ENCODE data around the gene AKR1B15. TPM values are rescaled to one million over a fixed set of nuclear protein-coding genes. Genes with fewer than 3 reads are reported as not detected.
A peak's percentile ranks its signal among the peaks of the same experiment; 100 is the strongest.

AKR1B15 gene
- total RNA-seq, 1 experiment from 2014 or later = not detected

DNA sequence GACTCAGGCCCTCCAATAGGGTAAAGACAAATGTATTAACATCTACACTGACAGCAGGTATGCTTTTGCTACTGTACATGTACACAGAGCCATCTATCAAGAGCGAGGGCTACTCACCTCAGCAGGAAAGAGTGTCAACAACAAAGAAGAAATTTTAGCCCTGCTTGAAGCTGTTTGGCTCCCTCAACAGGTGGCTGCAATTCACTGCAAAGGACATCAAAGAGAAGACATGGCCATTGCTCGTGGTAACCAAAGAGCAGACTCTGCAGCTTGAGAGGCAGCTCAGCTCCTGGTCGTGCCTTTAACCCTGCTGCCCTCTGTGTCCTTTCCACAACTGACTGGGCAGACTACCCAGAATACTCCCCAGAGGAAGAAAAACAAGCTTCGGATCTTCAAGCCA lies 5.1 kb downstream of the AKR1B15 start:
- no peak overlapping the region for H3K27ac ChIP-seq (ENCODE audit: low read depth, low read length, poor library complexity, severe bottlenecking)
- H3K36me3 ChIP-seq (ENCODE audit: insufficient read depth, low read length, poor library complexity, severe bottlenecking) = no peaks in the 10 kb centered on the region
- no peak for DNase-seq (ENCODE audit: low spot score)
- H3K27me3 ChIP-seq (replicated peaks; ENCODE audit: insufficient read depth, low read depth, low read length, poor library complexity) = peaks cover 5% of the 10 kb centered on the region
- no peak for TF ChIP-seq EZH2 (IDR thresholded peaks at IDR 0.05; ENCODE audit: borderline replicate concordance, low read depth, low read length, poor library complexity, severe bottlenecking)
- TF ChIP-seq, protein P1, sequence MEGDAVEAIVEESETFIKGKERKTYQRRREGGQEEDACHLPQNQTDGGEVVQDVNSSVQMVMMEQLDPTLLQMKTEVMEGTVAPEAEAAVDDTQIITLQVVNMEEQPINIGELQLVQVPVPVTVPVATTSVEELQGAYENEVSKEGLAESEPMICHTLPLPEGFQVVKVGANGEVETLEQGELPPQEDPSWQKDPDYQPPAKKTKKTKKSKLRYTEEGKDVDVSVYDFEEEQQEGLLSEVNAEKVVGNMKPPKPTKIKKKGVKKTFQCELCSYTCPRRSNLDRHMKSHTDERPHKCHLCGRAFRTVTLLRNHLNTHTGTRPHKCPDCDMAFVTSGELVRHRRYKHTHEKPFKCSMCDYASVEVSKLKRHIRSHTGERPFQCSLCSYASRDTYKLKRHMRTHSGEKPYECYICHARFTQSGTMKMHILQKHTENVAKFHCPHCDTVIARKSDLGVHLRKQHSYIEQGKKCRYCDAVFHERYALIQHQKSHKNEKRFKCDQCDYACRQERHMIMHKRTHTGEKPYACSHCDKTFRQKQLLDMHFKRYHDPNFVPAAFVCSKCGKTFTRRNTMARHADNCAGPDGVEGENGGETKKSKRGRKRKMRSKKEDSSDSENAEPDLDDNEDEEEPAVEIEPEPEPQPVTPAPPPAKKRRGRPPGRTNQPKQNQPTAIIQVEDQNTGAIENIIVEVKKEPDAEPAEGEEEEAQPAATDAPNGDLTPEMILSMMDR (conservative IDR thresholded peaks at IDR 0.05; ENCODE audit: low read depth, low read length) = peak; percentile 37; the same call in 1 of the 2 replicates
- H3K4me1 ChIP-seq (ENCODE audit: insufficient read depth, low read length, poor library complexity, severe bottlenecking) = no peaks in the 10 kb centered on the region
- no peaks in the 10 kb centered on the region for H3K9me3 ChIP-seq (ENCODE audit: low read depth, low read length, poor library complexity, severe bottlenecking)
- intact Hi-C loops (cut with micrococcal nuclease; ENCODE audit: unreplicated experiment) = no loop called here
- BruUV-seq (replicated peaks) = no TSS peak
- POLR2A ChIA-PET (ENCODE audit: low non-redundant PET) = no interaction called here
- CTCF ChIA-PET = no interaction called here
- H3K4me3 ChIP-seq (ENCODE audit: low read depth, low read length, poor library complexity, severe bottlenecking) = no peak overlapping the region

DNA sequence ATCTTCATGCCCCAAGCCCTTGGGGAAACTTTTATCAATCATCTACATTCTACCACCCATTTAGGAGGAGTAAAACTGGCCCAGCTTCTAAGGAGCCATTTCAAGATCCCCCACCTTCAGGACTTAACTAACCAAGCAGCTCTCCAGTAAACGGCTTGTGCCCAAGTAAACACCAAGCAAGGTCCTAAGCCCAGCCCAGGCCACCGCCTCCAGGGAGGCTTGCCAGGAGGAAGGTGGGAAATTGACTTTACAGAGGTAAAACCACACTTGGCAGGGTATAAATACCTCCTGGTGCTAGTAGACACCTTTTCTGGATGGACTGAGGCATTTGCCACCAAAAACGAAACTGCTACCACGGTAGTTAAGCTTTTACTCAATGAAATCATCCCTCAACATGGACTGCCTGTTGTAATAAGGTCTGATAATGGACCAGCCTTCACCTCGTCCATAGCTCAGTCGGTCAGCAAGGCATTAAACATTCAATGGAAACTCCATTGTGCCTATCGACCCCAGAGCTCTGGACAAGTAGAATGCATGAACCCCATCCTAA lies 5.6 kb downstream of the AKR1B15 start:
- BruUV-seq (replicated peaks) = no TSS peak
- Histone ChIP-seq H3K4me3 (ENCODE audit: low read depth, low read length, poor library complexity, severe bottlenecking) (no peak overlapping the region), H3K4me1 (ENCODE audit: insufficient read depth, low read length, poor library complexity, severe bottlenecking) (no peaks in the 10 kb centered on the region), H3K27ac (ENCODE audit: low read depth, low read length, poor library complexity, severe bottlenecking) (no peak overlapping the region), H3K9me3 (ENCODE audit: low read depth, low read length, poor library complexity, severe bottlenecking) (no peaks in the 10 kb centered on the region), H3K27me3 (replicated peaks; ENCODE audit: insufficient read depth, low read depth, low read length, poor library complexity) (peaks cover 5% of the 10 kb centered on the region), H3K36me3 (ENCODE audit: insufficient read depth, low read length, poor library complexity, severe bottlenecking) (no peaks in the 10 kb centered on the region)
- no peak for DNase-seq (ENCODE audit: low spot score)
- CTCF ChIA-PET = no interaction called here
- TF ChIP-seq, protein P1 (conservative IDR thresholded peaks at IDR 0.05; ENCODE audit: low read depth, low read length) = no peak
- no peak for TF ChIP-seq EZH2 (IDR thresholded peaks at IDR 0.05; ENCODE audit: borderline replicate concordance, low read depth, low read length, poor library complexity, severe bottlenecking)
- intact Hi-C loops (cut with micrococcal nuclease; ENCODE audit: unreplicated experiment) = no loop called here
- POLR2A ChIA-PET (ENCODE audit: low non-redundant PET) = no interaction called here

DNA sequence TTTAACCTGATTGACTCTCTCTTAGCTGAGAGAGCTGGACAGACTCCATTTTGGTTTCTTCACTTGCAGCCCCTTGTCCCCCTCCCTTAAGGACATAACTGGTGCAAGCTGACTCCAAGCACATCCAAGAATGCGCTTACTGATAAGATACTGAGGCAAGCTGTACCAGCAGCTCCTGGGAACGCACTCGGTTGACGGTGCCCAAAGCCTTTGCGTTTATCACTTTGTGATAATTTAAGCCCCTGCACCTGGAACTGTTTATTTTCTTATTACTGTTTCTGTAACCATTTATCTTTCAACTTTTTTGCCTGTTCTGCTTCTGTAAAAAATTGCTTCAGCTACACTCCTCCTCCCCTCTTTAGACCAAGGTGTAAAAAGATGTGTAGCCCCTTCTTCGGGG lies 8.5 kb downstream of the AKR1B15 start:
- no peak for DNase-seq (ENCODE audit: low spot score)
- Histone ChIP-seq H3K36me3 (ENCODE audit: insufficient read depth, low read length, poor library complexity, severe bottlenecking) (no peaks in the 10 kb centered on the region), H3K4me1 (ENCODE audit: insufficient read depth, low read length, poor library complexity, severe bottlenecking) (no peaks in the 10 kb centered on the region), H3K27ac (ENCODE audit: low read depth, low read length, poor library complexity, severe bottlenecking) (no peak overlapping the region), H3K4me3 (ENCODE audit: low read depth, low read length, poor library complexity, severe bottlenecking) (no peak overlapping the region), H3K9me3 (ENCODE audit: low read depth, low read length, poor library complexity, severe bottlenecking) (no peaks in the 10 kb centered on the region), H3K27me3 (replicated peaks; ENCODE audit: insufficient read depth, low read depth, low read length, poor library complexity) (no peaks in the 10 kb centered on the region)
- CTCF ChIA-PET = no interaction called here
- no peak for TF ChIP-seq EZH2 (IDR thresholded peaks at IDR 0.05; ENCODE audit: borderline replicate concordance, low read depth, low read length, poor library complexity, severe bottlenecking)
- TF ChIP-seq, protein P1 (conservative IDR thresholded peaks at IDR 0.05; ENCODE audit: low read depth, low read length) = no peak
- BruUV-seq (replicated peaks) = no TSS peak
- intact Hi-C loops (cut with micrococcal nuclease; ENCODE audit: unreplicated experiment) = no loop called here
- POLR2A ChIA-PET (ENCODE audit: low non-redundant PET) = no interaction called here

All from A673 (cell line).